NCI-H2029 (cell line): Measurements from ENCODE around the gene CAMSAP2.
A peak's percentile ranks its signal among the peaks of the same experiment; 100 is the strongest.
"Not testable (repeated sequence)": the region's sequence is repeated elsewhere in the genome, so short reads cannot be mapped to it uniquely, and the experiment has no call there.

Source experiments
- DNase-seq: peaks from one replicate; lab custom pipeline; 2025; lab: John Stamatoyannopoulos, UW

CAMSAP2 gene

DNA sequence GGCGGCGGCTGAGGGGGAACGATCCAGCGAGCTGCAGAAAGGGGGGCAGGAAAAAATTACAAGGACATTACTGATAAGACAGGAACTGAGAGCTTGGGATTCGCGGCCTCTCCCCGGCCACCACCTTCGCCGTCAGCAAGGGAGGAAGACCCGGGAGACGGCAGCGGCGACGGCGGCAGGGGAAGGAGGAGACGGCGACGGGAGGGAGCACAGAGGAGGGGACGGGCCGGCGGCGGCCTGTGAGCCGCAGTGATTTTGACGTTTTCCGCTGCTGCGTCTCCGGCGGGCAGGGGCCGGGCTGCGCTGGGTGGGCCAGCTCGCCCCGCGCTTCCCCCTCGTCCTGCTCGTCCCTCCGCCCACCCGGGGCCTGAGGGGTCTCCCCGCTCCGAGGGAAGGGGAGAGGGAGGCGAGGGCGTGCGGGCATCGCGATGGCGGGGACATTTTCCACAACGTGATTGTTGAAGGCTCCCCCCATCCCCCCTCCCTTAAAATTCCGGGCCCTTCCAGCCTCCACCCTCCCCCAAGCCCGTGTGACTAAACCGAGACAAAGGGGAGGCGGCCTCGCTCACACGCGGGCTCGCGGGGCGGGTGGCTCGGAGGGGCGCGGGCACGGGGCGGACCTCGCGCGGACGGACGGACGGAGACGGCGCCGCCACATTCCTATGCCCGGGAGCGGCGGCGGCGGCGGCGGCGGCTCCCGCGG, 407 bp downstream of the CAMSAP2 start:
- DNase-seq, result peak; percentile 34

DNA sequence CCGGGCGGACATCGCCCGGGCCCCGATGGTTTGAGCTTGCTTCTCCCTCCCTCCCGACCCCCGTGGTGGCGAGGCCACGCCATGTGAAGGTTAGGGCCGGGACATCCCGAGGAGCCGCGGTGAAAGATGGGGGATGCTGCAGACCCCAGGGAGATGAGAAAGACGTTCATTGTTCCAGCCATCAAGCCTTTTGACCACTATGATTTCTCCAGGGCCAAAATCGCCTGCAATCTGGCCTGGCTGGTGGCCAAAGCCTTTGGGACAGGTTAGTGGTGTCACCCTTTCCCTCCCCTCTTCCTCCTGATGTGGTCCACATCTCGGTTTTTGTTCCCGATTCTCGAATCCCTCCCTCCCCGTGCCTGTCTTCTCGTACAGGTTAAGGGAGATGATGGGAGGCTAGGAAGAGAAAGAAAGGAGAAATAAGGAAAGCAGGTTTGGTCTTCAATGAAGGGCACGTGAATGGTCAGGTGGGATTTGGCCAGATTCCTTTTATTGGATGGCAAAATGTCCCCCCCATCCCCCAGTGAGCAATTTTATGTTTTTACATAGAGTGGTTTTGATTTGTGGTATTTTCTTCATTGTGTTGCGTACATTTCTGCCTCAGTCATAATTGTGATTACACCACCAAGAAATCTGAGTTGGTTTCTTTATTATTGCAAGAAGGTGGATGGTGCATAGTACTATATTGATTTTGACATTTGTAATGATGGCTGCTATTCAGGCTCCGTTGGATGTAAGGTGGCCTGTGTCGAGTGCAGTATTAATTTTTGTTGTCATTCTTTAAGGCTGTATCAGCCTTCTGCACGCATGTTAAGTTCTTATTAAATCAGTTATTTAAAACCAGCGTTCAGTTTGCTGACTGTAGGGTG, 1.2 kb downstream of the CAMSAP2 start:
- no peak for DNase-seq

DNA sequence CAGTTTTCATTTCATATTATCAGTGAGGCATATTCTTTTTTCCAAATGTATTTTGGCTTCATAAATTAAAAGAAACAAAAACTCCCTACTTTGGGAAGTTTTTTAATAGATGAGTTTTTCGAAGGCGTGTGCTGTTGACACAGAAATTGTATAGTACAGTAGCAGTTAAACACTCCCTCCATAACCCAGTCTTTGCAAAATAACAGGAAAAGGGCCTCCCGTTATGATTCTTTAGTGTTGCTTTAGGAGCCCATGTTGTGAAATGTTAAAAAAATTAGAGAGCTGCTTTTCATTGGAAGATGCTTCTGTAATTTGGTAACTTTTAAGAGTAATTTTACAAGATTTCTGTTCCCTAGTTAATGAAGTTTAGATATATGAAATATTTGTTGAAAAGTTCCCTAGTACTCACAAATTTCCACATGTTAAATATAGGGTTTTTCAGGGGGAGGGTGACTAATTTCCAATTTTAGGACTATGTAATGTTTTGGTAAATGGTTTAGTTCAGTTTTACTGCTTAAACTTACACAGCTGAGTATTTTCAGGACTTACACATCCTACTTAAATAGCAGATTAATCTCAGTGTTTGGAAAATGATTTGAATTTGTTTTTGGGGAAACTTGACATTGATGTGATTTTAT, 2.0 kb downstream of the CAMSAP2 start:
- DNase-seq, result no peak

DNA sequence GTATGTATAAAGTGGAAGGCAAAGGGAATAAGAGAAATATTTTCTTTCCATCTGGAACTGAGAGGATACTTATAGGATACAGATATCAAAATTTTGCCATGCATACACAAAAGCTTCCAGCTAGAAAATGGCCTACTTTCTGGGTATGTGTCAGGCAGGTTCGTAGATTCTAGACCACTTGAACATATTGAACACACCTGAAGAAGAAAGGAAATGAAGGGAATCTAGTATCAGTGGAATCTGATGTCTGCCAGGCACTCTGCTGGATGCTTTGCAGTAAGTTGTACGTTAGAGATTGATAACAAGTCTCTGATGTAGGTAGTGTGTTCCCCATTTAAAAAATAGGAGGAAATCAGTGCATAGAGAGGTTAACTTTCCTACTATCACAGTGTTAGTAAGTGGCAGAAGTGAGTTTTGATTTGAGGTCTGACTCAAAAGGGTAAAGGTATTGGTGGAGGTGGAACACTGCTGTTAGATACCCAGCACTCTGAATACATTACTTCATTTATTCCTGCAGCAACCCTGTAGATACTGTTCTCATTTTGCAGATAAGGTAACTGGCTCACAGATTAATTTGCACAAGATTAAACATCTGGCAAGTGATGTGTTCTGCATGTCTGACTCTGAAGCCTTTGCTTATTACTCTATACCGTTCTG, 3.0 kb downstream of the CAMSAP2 start:
- DNase-seq, result no peak

DNA sequence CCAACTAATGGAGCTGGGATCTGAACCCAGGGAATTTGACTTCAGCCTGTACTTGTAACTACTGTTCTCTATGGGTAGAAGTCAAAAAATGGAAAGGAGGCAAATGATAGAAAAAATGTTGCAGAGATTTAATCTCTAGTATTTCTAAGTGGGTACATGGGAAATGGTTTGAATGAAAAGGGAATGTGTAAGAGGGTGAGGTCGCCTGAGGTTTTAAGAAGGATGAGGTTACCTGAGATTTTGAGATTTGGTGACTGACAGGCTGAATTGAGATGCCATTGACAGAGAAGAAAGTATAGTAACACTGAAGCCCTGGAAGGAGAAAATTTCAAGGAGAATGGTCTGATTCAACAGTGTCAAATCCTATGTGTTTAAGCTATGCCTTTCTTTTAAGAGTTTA, 5.5 kb downstream of the CAMSAP2 start:
- no peak for DNase-seq

DNA sequence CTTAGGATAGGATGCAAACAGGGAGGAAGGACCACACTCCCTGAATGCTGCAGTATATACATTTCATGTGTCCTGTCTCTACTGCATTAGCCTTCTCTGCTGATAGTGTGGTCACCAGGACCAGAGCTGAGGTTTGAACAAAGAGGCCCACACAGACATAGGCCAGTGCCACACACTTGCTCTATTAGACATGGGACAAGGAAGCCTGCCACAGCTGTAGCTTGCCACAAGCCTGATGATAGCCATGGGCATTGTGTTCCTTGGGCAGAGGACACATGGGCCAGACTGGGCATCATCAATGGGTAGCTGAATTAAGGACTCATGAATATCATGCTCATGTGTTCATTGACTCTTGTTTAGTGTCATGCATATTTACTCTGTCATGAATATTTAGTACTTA, 10.4 kb downstream of the CAMSAP2 start:
- DNase-seq, result no peak

DNA sequence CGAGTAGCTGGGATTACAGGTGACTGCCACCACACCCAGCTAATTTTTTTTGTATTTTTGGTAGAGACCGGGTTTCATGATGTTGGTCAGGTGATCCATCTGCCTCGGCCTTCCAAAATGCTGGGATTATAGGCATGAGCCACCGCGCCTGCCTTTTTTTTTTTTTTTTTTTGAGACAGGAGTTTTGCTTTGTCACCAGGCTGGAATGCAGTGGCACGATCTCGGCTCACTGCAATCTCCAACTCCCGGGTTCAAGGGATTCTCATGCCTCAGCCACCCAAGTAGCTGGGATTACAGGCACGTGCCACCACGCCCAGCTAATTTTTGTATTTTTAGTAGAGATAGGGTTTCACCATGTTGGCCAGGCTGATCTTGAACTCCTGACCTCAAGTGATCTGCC, 12.1 kb downstream of the CAMSAP2 start:
- DNase-seq, result not testable (repeated sequence)

DNA sequence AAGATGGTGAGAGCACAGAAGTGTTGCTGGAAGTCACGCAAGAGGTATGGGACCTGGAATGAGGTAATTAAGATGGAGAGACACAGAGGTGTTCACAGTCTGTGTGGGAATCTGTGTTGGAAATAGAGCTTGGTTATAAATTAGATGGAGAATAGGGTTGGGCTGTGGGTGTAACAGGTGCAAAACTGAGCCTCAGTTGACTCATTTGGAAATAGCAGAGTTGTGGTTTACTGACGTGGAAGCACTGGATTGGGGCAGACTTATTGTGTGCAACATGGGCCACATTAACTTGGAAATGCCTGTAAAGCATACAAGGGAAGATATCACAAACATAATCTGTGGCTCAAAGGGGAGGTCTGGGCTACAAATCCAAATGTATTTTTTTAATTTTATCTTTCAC, 13.0 kb downstream of the CAMSAP2 start:
- DNase-seq, result no peak

DNA sequence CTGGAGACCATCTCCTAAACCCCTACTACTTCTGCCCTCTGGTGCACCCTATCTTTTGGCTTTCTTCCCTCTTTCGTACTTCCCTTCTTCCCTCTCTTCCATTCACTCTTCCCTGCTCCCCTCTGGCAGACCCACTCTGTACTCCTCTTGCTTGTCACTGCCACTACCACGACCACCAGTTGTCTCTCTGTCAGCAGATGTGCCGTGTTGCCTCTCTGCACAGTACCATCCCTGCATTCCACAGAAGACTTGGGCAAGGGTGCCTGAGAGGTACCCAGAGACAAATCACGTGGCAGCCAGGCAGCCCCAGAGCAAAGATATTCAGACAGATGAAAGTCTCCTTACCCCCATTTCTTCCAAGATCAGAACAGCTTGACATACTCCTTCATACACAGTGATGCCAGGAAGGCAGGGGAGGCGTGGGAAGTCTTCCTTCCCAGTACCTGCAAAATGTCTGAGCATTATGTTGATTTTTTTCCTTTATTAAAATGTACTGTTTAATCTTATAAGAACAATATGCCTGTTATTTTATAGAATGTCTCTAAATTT, 15.0 kb downstream of the CAMSAP2 start:
- no peak for DNase-seq

DNA sequence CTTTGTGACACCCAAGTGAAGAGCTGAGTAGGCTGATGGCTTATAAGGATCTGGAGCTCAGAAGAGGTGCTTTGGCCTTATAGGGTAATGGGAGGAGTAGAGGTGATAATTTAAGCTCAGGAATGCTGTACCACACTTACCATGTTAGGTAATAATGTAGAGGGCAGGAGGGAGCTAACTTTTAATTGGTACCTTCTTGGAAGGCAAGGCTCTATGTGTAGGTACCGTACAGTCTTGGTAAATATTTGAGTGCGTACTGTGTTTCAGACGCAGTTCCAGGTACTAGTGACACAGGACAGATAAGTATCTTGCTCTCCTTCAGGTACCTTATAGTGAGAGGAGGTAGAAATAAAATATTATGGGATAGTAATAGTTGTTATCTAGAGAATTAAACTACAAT, 16.8 kb downstream of the CAMSAP2 start:
- no peak for DNase-seq

DNA sequence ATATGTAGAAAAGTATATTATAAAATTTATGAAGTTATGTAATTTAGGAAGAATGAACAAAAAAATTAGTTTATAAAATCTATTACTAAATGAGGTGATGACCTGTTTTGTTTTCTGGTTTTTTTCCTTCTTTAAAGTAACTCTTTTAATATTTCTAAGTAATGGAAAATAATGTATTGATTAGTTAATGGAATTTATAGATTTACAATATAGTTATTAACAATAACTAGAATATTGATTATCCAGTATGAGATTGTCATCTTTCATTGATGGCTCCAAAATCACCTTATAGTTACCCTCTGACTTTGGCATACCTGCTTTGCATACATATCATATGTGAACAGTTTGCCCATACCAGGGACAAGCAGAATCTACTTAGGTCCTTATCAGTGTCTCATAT, 23.4 kb downstream of the CAMSAP2 start:
- no peak for DNase-seq

DNA sequence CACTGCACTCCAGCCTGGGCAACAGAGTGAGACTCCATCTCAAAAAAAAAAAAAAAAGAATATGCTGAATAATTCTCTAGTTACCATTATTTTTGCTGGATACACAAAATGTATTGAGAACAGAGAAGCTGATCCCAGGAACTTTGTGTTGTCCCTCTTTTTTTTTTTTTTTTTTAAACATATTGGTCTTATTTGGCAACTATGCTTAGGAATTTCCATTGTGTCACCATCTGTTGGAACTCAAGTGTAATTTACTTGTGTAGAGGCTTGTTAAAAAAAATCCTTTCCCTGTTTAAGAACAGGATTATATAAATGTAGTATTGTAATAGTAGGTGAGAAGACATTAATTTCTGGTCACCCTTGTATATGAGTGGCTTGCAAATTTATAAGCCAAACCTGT, 28.6 kb downstream of the CAMSAP2 start:
- no peak for DNase-seq

DNA sequence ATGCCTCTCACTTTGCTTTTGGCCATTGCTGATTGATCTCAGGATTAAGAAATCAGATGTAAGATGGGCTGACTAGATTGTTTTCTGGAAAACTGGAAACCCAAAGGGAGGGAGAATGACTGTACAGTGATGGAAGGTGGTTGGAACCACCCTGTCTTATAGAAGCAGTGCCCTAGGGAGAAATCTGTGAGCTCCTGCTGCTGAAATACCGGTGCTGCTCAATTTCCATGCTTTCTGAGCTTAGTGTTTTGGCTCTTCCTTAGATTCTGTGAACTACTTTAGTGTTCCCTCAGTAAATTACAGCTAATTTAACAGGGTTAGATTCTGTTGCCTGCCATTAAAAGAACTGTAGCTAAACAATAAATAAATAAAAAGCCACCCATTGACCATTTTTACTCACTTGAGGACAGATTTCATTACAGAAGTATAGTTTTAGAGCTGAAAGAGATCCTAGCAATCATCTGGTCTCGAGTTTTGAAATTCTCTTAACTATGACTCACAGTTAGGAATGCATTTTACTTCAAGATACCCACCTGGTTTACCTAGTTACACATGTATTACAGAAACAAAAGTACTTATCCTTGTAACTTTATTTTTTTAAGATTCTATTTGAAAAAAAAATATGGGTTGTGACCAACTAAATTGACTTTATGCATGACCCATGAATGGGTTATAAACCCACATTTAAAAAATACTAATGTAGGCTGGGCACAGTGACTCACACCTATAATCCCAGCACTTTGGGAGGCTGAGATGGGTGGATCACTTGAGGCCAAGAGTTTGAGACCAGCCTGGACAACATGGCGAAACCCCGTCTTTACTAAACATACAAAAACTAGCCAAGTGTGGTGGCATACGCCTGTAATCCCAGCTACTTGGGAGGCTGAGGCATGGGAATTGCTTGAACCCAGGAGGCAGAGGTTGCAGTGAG, 33.2 kb downstream of the CAMSAP2 start:
- no peak for DNase-seq

DNA sequence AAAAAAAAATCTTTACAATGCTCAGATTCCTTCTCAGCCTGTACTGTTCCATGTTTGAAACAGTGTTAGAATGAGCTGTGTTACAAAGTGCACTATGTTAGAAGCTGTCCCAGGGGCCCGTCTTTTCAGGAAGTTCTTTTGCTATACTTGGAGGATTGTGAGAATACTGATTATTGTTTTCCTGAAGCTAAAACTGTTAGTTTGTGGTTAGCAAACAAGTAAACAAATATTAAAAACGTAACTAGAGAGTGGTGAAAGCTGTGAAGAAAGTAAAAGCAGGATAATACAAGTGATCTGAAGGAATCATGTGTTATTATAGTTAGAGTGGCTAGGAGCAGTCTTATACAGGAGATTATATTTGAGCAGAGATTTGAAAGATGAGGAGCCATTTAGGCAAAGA, 35.6 kb downstream of the CAMSAP2 start:
- no peak for DNase-seq

DNA sequence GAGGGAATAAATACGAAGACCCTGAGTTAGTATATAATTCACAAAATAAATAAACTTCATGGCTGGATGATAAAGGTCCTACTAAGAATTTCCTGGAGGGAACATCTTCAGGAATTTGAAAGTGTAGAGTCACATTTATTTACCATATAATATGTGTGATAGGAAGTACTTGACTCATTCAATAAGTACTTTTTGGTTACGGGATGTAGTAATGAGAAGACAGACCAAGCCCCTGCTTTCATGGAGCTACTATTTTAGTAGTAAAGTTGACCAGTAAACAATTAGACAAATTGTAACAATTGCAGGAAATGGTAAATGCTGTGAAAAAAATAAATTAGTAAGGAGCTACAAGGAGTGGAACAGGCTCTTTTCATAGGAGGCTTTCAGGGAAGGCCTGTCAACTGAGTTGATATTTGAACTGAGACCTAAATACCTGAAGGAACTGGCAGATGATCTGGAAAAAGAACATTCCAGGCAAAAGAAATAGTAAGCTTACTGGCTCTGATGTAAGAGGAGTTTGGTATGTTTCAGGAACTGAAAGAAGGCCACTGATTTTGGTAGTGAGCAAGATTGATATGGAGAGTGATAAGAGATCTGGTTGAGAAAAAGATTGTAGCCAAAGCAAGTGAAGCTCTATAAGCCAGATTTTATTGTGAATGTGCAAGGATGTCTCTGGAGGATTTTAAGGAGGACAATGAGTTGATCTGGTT, 36.2 kb downstream of the CAMSAP2 start:
- DNase-seq, result no peak

DNA sequence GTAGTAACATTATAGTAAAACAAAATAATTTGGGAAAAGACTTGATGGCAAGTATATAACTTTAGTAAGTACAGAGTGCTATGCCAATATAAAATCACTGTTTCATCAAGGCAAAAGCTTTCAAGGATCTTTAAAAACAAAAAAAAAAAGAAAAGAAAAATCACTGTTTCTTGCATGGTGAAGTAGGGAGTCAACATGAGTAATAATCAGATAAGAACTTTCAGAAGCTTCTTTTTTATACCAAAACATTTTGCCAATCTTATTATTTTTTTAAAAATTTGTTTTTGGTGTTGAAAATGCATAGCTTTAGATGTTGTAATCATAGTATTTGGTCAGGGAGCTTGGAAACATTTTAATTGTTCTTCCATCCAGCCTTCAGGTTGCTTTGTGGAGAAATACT, 37.2 kb downstream of the CAMSAP2 start:
- no peak for DNase-seq

DNA sequence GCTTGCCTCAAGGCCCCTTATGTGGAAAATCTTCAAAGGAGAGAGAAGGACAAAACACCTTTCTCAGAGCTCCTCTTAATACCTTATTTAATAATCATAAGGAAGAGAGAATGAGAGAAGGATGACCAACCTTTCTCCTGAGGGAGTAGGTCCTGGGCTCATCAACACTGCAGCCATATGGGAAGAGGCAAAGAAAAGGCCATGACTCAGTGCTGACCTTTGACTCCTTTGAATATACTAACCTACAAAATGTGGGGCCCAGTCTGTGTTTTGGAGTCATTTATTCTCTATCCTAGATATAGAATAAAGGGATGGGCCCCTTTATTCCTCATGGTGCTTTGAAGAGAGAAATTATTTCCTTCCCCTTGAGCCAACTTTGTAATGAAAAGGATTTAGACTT, 38.3 kb downstream of the CAMSAP2 start:
- no peak for DNase-seq

DNA sequence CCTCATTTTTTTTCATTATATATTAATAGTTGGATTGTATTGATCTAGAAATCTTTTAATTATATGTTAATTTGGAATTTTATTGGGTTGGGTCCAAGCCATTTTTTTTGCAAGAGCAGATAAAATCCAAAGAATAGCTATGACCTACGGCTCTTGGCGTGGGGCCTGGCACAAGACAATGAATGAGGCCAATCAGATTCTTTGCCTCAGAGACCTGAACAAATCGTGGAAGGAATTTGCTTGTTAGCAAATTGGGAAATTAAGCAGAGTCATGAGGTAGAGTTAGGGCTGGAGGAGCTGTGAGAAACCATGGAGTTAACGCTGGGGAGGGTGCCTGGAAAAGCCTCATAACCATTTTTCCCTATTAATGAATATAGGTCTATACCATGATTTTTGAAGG, 40.1 kb downstream of the CAMSAP2 start:
- no peak for DNase-seq

DNA sequence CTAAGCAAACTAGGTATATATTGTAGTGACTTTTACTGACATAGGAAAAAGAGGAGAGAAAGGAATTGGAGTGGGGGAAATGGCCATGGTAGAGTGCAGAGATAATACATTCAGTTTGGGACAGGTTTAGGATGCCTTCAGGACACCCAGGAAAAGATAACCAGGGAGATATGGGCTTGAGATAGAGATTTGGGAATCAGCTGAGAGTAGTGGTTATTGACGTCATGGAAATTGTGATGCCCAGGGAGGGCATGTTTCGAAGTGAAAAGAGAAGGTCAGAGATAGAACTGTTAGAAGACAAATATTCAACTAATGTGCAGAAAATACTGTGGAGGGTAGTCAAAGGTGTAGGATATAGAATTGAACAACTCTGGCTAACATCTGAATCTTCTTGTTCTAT, 40.6 kb downstream of the CAMSAP2 start:
- no peak for DNase-seq

DNA sequence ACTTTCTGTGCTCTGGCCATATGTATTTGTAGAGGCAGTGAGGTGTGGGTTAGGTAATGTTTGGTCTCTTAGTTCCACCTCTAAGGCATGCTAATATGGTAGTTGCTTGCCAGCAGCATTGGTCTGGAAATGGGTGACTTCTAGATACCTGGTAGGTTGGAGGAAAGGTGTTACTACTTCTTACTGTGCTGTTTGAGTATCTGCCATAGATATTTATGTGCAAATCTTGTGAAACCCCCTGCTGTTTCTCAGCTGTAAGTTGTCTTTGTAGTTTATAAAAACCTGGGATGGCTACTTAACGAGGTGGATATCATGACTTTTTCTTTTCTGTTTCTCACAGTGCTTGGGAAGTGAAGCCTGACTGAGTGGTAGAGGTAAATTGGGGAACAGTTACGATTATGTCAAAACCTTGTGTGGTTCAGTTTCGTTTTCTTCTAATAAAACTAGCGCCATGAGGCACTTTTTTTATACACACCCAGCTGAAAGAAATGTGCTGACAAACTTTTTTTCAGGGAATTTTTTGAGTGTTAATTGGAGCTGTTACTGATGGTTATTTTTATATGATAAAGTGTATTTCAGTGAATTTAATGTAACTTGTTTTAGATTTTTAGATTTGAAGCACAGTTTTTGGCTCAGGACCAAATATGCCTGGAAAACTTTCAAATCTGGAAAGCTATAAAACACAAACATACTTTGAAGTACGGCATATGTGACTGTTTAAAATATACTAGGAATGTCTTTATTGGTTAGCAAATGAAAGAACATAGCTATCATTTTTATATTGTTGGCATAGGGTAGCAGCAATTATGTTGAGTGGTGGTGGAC, 42.1 kb downstream of the CAMSAP2 start:
- no peak for DNase-seq
